RWPE1 (cell line): ENCODE measurements around the gene TSPAN14.

Experiments
- CTCF ChIA-PET: fragments of 350-600 bp; sonication (Branson Sonifier 250); formaldehyde crosslinking; extraction: SDS; loops from one replicate; lab custom pipeline; 2021; lab: Yijun Ruan, JAX
- POLR2A ChIA-PET: fragments of 400-600 bp; formaldehyde crosslinking; extraction: SDS; loops from one replicate; lab custom pipeline; 2020; ENCODE audit warnings: antibody characterized with exemption; ENCODE audit not compliant: low non-redundant PET; lab: Yijun Ruan, JAX
- DNase-seq: peaks from one replicate; pipeline ENCODE4 v3.0.0; 2012; ENCODE audit warnings: low spot score
- H3K27ac ChIP-seq: fragments of 450-650 bp; 2 replicates; pipeline ENCODE4 v1.5.1; 2017
- CTCF ChIP-seq: fragments of 450-650 bp; conservative IDR thresholded peaks from 2 replicates; pipeline ENCODE4 v1.5.1; 2017; ENCODE audit warnings: low read depth, mild to moderate bottlenecking

Gene TSPAN14, protein sequence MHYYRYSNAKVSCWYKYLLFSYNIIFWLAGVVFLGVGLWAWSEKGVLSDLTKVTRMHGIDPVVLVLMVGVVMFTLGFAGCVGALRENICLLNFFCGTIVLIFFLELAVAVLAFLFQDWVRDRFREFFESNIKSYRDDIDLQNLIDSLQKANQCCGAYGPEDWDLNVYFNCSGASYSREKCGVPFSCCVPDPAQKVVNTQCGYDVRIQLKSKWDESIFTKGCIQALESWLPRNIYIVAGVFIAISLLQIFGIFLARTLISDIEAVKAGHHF

GRCh38 chr10:80453842-80454512 lies at the start of gene TSPAN14:
TSPAN14 (plus strand) TSS chr10:80454310; CDS start chr10:80489234, 34,924 bp downstream.
- TF ChIP-seq CTCF: no peak
- H3K27ac ChIP-seq: peak within 1 kb of the TSS; percentile 97
- ChIA-PET POLR2A (interaction anchor here (0.8 kb wide), 1 partner anchor 25 kb away, joined by 4 read pairs; no protein-coding TSS in a partner anchor), CTCF (interaction anchor here (0.6 to 6.0 kb wide), 6 partner anchors 9 to 1254 kb away, joined by 3 to 41 read pairs (median 4); no protein-coding TSS in a partner anchor)
- DNase-seq: peak; percentile 86

- no peak overlapping the region for H3K27ac ChIP-seq
- no peak for TF ChIP-seq CTCF
- no peak for DNase-seq
- CTCF ChIA-PET: no interaction called here
- POLR2A ChIA-PET: no interaction called here
Observed at GRCh38 chr10:80405035-80405434, 49.1 kb upstream of the TSPAN14 start.

DNA sequence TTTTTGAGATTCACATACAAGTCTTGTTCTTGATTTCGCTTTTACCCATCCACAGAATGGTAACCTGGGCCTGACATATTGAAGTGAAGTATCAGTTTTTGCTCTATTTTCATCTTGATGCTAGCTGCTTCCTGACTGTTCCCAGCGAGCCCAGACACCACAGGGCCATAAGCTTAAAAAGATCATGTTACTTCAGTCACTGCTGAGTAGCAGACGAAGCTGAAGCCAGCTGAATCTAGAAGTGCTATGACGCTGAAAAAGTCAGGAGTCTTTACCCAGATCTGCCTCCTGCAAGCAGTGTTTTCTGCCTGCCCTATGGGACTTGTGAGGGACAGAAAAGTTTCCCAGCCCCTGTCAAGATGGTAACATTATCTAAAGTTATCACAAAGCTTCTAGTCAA lies 48.5 kb upstream of the TSPAN14 start:
- DNase-seq: no peak
- H3K27ac ChIP-seq: no peak overlapping the region
- no peak for TF ChIP-seq CTCF
- ChIA-PET POLR2A (no interaction called here), CTCF (no interaction called here)

GRCh38 chr10:80406204-80406603 lies 47.9 kb upstream of the TSPAN14 start:
- POLR2A ChIA-PET: no interaction called here
- no peak for TF ChIP-seq CTCF
- DNase-seq: no peak
- CTCF ChIA-PET: interaction anchor here (0.6 kb wide), 1 partner anchor 212 kb away, joined by 3 read pairs; no protein-coding TSS in a partner anchor
- H3K27ac ChIP-seq: no peak overlapping the region

DNA sequence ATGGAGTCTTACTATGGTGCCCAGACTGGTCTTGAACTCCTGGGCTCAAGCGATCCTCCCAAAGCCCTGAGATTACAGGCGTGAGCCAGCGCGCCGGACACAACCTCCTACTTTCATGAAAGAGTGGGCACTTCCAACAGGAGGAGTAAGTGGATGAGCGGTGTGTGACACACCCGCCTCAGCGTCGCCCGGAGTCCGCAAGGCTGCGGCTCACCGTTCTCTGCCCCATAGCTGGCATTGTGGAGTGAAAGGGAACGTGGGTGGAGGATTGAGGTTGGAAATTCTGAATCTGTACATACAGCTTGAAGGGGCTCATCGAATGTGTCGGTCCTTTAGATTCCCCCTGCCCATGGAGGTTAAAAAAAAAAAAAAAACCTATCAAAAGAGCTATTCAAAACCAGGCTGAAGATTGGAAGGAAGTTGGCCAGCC lies 46.3 kb upstream of the TSPAN14 start:
- no peak overlapping the region for H3K27ac ChIP-seq
- TF ChIP-seq CTCF: no peak
- ChIA-PET CTCF (interaction anchor here (0.6 to 1.2 kb wide), 6 partner anchors 11 to 98 kb away, joined by 3 to 4 read pairs (median 4); no protein-coding TSS in a partner anchor), POLR2A (interaction anchor here (0.5 to 1.1 kb wide), 4 partner anchors 10 to 43 kb away, joined by 3 to 5 read pairs (median 4); no protein-coding TSS in a partner anchor)
- DNase-seq: no peak
